Measurements from ENCODE around the gene ENG. TPM values are rescaled to one million over a fixed set of nuclear protein-coding genes. Genes with fewer than 3 reads are reported as not detected.

ENG gene
- total RNA-seq, 4 donors from 2014 or later = 12.0 to 51.1 (median 19.6) TPM

GRCh38 chr9:127779136-127779981 is 75.1 kb downstream of the ENG start:
- intact Hi-C loops (cut with DNase I; ENCODE audit: low total_unique reads) = no loop called here
- no peak for DNase-seq (ENCODE audit: low spot score in 2 of 2)
- no peak overlapping the region for H3K4me3 ChIP-seq (ENCODE audit: low read depth, poor library complexity, severe bottlenecking)
- 68 to 72% methylated on average over 17 of the region's 17 CpGs for WGBS, 2 donors
- TF ChIP-seq, protein P1, sequence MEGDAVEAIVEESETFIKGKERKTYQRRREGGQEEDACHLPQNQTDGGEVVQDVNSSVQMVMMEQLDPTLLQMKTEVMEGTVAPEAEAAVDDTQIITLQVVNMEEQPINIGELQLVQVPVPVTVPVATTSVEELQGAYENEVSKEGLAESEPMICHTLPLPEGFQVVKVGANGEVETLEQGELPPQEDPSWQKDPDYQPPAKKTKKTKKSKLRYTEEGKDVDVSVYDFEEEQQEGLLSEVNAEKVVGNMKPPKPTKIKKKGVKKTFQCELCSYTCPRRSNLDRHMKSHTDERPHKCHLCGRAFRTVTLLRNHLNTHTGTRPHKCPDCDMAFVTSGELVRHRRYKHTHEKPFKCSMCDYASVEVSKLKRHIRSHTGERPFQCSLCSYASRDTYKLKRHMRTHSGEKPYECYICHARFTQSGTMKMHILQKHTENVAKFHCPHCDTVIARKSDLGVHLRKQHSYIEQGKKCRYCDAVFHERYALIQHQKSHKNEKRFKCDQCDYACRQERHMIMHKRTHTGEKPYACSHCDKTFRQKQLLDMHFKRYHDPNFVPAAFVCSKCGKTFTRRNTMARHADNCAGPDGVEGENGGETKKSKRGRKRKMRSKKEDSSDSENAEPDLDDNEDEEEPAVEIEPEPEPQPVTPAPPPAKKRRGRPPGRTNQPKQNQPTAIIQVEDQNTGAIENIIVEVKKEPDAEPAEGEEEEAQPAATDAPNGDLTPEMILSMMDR (IDR thresholded peaks at IDR 0.05) = no peak
- no peak for TF ChIP-seq POLR2A (IDR thresholded peaks at IDR 0.05)

DNA sequence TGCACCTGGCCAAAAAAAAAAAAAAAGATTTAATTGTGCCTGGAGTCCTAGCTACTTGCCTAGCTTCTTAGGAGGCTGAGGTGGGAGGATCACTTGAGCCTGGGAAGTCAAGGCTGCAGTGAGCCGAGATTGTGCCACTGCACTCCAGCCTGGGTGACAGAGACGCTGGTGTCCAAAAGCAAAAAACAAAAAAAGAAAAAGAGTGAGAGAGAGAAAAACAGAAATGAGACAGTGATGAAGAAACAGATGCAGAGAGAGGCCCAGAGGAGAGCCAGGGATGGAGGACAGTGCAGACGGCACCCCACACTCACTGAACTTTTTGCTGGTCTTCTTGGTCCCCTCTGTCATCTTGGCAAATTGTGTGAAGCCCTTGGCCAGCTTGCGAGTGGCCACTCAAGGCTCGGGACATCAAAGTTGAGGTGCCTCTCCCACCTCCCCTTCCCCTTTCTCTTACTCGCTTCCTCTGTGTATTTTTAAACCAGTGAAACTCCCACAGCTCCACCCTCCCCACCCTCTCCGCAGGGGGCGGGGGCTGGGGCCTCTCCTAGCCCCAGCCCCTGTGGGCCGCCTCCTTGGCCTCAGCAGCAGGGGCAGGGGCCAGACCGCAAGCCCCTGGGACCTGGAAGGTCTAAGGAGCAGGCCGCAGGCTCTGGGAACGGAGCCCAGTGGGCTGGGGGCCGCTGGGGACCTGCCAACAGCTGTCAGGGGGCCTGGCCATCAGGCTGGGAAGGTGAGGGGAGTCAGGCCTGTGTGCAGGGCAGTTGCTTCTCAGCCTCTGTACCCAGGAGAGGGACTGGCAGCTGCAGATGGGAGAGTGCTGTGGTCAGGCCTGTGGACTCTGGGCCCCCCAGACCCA is 76.0 kb downstream of the ENG start, which contains the start of gene SH2D3C:
Gene SH2D3C (minus strand): TSS at position 387 of the 856 bp plus-strand sequence. CDS start 39 bp downstream, at position 348.
- H3K4me3 ChIP-seq (ENCODE audit: low read depth, poor library complexity, severe bottlenecking) = no peak within 1 kb of the TSS
- intact Hi-C loops (cut with DNase I; ENCODE audit: low total_unique reads) = no loop called here
- WGBS, 2 donors = 55 to 65% methylated on average over 11 to 12 of the region's 13 CpGs
- DNase-seq (ENCODE audit: low spot score in 2 of 2) = no peak
- no peak for TF ChIP-seq POLR2A (IDR thresholded peaks at IDR 0.05)
- TF ChIP-seq, protein P1 (IDR thresholded peaks at IDR 0.05) = no peak

DNA sequence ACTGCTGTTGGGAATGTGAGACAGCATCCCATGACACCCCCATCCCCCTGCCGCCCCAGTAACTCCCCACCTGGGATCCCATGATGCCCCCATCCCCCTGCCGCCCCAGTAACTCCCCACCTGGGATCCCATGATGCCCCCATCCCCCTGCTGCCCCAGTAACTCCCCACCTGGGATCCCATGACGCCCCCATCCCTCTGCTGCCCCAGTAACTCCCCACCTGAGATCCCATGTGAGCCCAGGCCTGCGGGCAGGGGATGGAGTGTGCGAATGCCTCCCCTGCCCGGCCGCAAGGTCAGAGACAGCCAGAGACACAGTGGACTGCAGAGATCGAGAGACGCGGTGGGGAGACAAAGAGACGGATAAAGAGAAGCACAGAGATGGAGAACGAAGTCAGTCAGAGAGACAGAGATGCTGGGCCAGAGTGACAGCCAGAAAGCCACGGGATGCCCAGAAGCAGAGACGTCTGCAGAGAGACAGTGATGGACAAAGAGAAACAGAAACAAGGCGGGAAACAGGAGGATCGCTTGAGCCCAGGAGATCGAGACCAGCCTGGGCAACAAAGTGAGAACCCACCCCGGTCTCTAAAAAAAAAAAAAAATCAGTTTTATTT is 77.0 kb downstream of the ENG start:
- 72 to 76% methylated on average over 18 of the region's 18 CpGs for WGBS, 2 donors
- DNase-seq (ENCODE audit: low spot score in 2 of 2) = no peak
- no peak for TF ChIP-seq POLR2A (IDR thresholded peaks at IDR 0.05)
- TF ChIP-seq, protein P1 (IDR thresholded peaks at IDR 0.05) = no peak
- intact Hi-C loops (cut with DNase I; ENCODE audit: low total_unique reads) = no loop called here
- no peak overlapping the region for H3K4me3 ChIP-seq (ENCODE audit: low read depth, poor library complexity, severe bottlenecking)

DNA sequence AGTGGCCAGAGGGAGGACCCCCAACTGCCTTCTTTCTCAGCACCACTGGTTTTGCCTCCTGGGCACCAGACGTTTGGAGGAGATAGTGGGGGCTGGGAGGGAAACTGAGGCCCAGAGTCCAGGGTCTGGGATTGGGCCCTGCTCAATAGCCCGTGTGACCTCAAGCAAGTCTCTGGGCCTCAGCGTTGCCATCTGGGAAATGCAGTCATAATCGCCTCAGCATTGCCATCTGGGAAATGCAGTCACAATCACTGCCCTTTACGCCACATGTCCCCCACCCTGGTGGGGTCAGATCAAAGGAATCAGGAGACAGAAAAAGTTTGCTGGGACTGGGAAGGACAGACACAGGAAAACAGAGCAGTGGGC is 77.6 kb downstream of the ENG start:
- intact Hi-C loops (cut with DNase I; ENCODE audit: low total_unique reads) = no loop called here
- no peak overlapping the region for H3K4me3 ChIP-seq (ENCODE audit: low read depth, poor library complexity, severe bottlenecking)
- DNase-seq (ENCODE audit: low spot score in 2 of 2) = no peak
- no peak for TF ChIP-seq POLR2A (IDR thresholded peaks at IDR 0.05)
- TF ChIP-seq, protein P1 (IDR thresholded peaks at IDR 0.05) = no peak
- WGBS, 2 donors = 59 to 65% methylated on average over 5 of the region's 5 CpGs

DNA sequence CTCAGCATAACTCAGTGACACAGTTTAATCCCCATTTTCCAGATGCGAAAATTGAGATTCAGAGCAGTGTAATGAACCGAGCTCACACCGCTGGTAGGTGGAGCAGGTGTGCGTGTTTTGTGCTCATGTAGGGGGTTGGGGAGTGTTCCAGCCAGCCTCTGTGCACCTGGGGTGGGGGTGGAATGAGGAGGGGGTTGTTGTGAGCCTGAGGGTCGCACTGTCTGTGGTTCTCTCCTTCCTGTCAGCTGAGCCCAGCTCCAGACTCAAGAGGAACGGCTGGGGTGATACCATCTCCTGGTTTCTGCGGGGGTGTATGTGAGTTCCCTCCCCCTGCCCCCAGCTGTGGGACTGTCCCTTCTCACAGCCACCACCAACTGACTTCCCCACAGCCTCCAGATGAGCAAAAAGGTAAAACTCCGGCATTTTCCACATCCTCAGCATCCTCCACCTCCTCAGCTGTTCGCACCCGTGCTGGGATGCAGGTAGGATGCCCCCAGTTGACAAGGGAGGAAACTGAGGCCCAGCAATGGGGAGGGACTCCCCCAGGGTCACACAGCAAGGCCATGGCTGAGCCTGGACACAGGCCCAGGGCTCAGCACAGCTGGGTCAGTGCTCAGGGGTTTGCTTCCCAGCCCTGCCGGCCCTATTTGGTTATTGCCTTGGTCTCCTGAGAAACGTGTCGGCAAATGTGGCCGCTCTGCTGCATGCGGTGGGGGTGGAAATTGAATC is 78.1 kb downstream of the ENG start:
- 66 to 67% methylated on average over 15 of the region's 15 CpGs for WGBS, 2 donors
- no peak for DNase-seq (ENCODE audit: low spot score in 2 of 2)
- no peak overlapping the region for H3K4me3 ChIP-seq (ENCODE audit: low read depth, poor library complexity, severe bottlenecking)

More for the DNA sequence above, 78.1 kb downstream of the ENG start:
- intact Hi-C loops (cut with DNase I; ENCODE audit: low total_unique reads) = no loop called here
- no peak for TF ChIP-seq POLR2A (IDR thresholded peaks at IDR 0.05)
- TF ChIP-seq, protein P1 (IDR thresholded peaks at IDR 0.05) = no peak

All from lower leg skin (tissue), 4 donors.